ENCODE measurements around the gene FOXJ1. TPM values are rescaled to one million over a fixed set of nuclear protein-coding genes. Genes with fewer than 3 reads are reported as not detected.

The FOXJ1 gene
- total RNA-seq, 2 donors from 2014 or later: 1.3 to 2.1 TPM

GRCh38 chr17:76145231-76146052 is 4.4 kb upstream of the FOXJ1 start:
- DNase-seq (peak in 2 of 3 donors; percentile 31 to 39), ATAC-seq (peak; percentile 61)
- Mint-ChIP-seq H3K36me3 (ENCODE audit: low read depth) (peaks cover 2% of the 10 kb centered on the region), H3K4me3 (peak overlapping the region; percentile 84), H3K27ac (peak overlapping the region; percentile 95), H3K4me1 (peaks cover 48% of the 10 kb centered on the region), H3K27me3 (no peaks in the 10 kb centered on the region)
- no peaks in the 10 kb centered on the region for H3K9me3 ChIP-seq (ENCODE audit: control insufficient read depth, low read length, poor library complexity, severe bottlenecking)

- DNase-seq (no peak), ATAC-seq (no peak)
- H3K36me3 Mint-ChIP-seq (ENCODE audit: low read depth): peaks cover 2% of the 10 kb centered on the region
- no peaks in the 10 kb centered on the region for H3K9me3 ChIP-seq (ENCODE audit: control insufficient read depth, low read length, poor library complexity, severe bottlenecking)
- peaks cover 53% of the 10 kb centered on the region for H3K4me1 Mint-ChIP-seq
- H3K4me3 Mint-ChIP-seq: peak overlapping the region; percentile 69
- H3K27ac Mint-ChIP-seq: peak overlapping the region; percentile 95
- H3K27me3 Mint-ChIP-seq: peaks cover 6% of the 10 kb centered on the region
Observed at GRCh38 chr17:76142585-76143041, 1.6 kb upstream of the FOXJ1 start.

- Mint-ChIP-seq H3K27me3 (peaks cover 6% of the 10 kb centered on the region), H3K27ac (peak overlapping the region; percentile 95), H3K4me3 (peak overlapping the region; percentile 82), H3K4me1 (peaks cover 53% of the 10 kb centered on the region), H3K36me3 (ENCODE audit: low read depth) (peaks cover 2% of the 10 kb centered on the region)
- DNase-seq: no peak
- no peaks in the 10 kb centered on the region for H3K9me3 ChIP-seq (ENCODE audit: control insufficient read depth, low read length, poor library complexity, severe bottlenecking)
- ATAC-seq: no peak
Observed at GRCh38 chr17:76142039-76142584, 1.1 kb upstream of the FOXJ1 start.

- no peak for ATAC-seq
- H3K27ac Mint-ChIP-seq: peak overlapping the region; percentile 95
Observed at GRCh38 chr17:76140661-76141211, 309 bp downstream of the FOXJ1 start.

GRCh38 chr17:76139801-76140660 is 1.0 kb downstream of the FOXJ1 start:
- H3K27me3 Mint-ChIP-seq: peaks cover 6% of the 10 kb centered on the region
- DNase-seq: peak in 1 of 3 donors; percentile 23
- ATAC-seq: peak; percentile 17
- H3K36me3 Mint-ChIP-seq (ENCODE audit: low read depth): peaks cover 2% of the 10 kb centered on the region
- H3K4me3 Mint-ChIP-seq: peak overlapping the region; percentile 79
- peaks cover 40% of the 10 kb centered on the region for H3K4me1 Mint-ChIP-seq
- no peaks in the 10 kb centered on the region for H3K9me3 ChIP-seq (ENCODE audit: control insufficient read depth, low read length, poor library complexity, severe bottlenecking)
- no peak overlapping the region for H3K27ac Mint-ChIP-seq

More at GRCh38 chr17:76140661-76141211, 309 bp downstream of the FOXJ1 start:
- Mint-ChIP-seq H3K36me3 (ENCODE audit: low read depth) (peaks cover 2% of the 10 kb centered on the region), H3K4me1 (peaks cover 44% of the 10 kb centered on the region), H3K4me3 (peak overlapping the region; percentile 82), H3K27me3 (peaks cover 6% of the 10 kb centered on the region)
- no peaks in the 10 kb centered on the region for H3K9me3 ChIP-seq (ENCODE audit: control insufficient read depth, low read length, poor library complexity, severe bottlenecking)
- DNase-seq: no peak

GRCh38 chr17:76138896-76139752 is 1.9 kb downstream of the FOXJ1 start:
- DNase-seq (no peak), ATAC-seq (no peak)
- peaks cover 36% of the 10 kb centered on the region for H3K4me1 Mint-ChIP-seq
- H3K27me3 Mint-ChIP-seq: peaks cover 6% of the 10 kb centered on the region
- H3K36me3 Mint-ChIP-seq (ENCODE audit: low read depth): peaks cover 2% of the 10 kb centered on the region
- no peak overlapping the region for H3K4me3 Mint-ChIP-seq
- H3K27ac Mint-ChIP-seq: no peak overlapping the region
- no peaks in the 10 kb centered on the region for H3K9me3 ChIP-seq (ENCODE audit: control insufficient read depth, low read length, poor library complexity, severe bottlenecking)

GRCh38 chr17:76138234-76138895 is 2.7 kb downstream of the FOXJ1 start:
- H3K27me3 Mint-ChIP-seq: peaks cover 6% of the 10 kb centered on the region
- peaks cover 2% of the 10 kb centered on the region for H3K36me3 Mint-ChIP-seq (ENCODE audit: low read depth)
- H3K4me1 Mint-ChIP-seq: peaks cover 35% of the 10 kb centered on the region
- no peaks in the 10 kb centered on the region for H3K9me3 ChIP-seq (ENCODE audit: control insufficient read depth, low read length, poor library complexity, severe bottlenecking)
- no peak overlapping the region for H3K4me3 Mint-ChIP-seq
- DNase-seq (no peak), ATAC-seq (no peak)
- H3K27ac Mint-ChIP-seq: no peak overlapping the region

- Mint-ChIP-seq H3K4me1 (peaks cover 27% of the 10 kb centered on the region), H3K27me3 (peaks cover 6% of the 10 kb centered on the region), H3K4me3 (no peak overlapping the region), H3K27ac (no peak overlapping the region), H3K36me3 (ENCODE audit: low read depth) (peaks cover 2% of the 10 kb centered on the region)
- H3K9me3 ChIP-seq (ENCODE audit: control insufficient read depth, low read length, poor library complexity, severe bottlenecking): no peaks in the 10 kb centered on the region
- ATAC-seq: no peak
- no peak for DNase-seq
Observed at GRCh38 chr17:76137351-76138233, 3.5 kb downstream of the FOXJ1 start.

- no peak for ATAC-seq
- no peak overlapping the region for H3K4me3 Mint-ChIP-seq
Observed at GRCh38 chr17:76137001-76137350, 4.1 kb downstream of the FOXJ1 start.

GRCh38 chr17:76136276-76137000 is 4.6 kb downstream of the FOXJ1 start:
- ATAC-seq (no peak), DNase-seq (no peak)
- Mint-ChIP-seq H3K36me3 (ENCODE audit: low read depth) (peaks cover 2% of the 10 kb centered on the region), H3K4me3 (no peak overlapping the region), H3K27ac (no peak overlapping the region), H3K4me1 (peaks cover 17% of the 10 kb centered on the region), H3K27me3 (peaks cover 6% of the 10 kb centered on the region)
- H3K9me3 ChIP-seq (ENCODE audit: control insufficient read depth, low read length, poor library complexity, severe bottlenecking): no peaks in the 10 kb centered on the region

More at GRCh38 chr17:76137001-76137350, 4.1 kb downstream of the FOXJ1 start:
- Mint-ChIP-seq H3K36me3 (ENCODE audit: low read depth) (peaks cover 2% of the 10 kb centered on the region), H3K27ac (no peak overlapping the region), H3K4me1 (peaks cover 21% of the 10 kb centered on the region), H3K27me3 (peaks cover 6% of the 10 kb centered on the region)
- H3K9me3 ChIP-seq (ENCODE audit: control insufficient read depth, low read length, poor library complexity, severe bottlenecking): no peaks in the 10 kb centered on the region
- no peak for DNase-seq

GRCh38 chr17:76135810-76136188 is 5.2 kb downstream of the FOXJ1 start:
- peak overlapping the region; percentile 51 for H3K27ac Mint-ChIP-seq
- H3K4me3 Mint-ChIP-seq: no peak overlapping the region
- peaks cover 2% of the 10 kb centered on the region for H3K36me3 Mint-ChIP-seq (ENCODE audit: low read depth)
- H3K4me1 Mint-ChIP-seq: peaks cover 16% of the 10 kb centered on the region
- ATAC-seq (no peak), DNase-seq (no peak)
- no peaks in the 10 kb centered on the region for H3K9me3 ChIP-seq (ENCODE audit: control insufficient read depth, low read length, poor library complexity, severe bottlenecking)
- peaks cover 6% of the 10 kb centered on the region for H3K27me3 Mint-ChIP-seq

Measured in T-helper 17 cell (primary cell).